GM18861 (cell line): ENCODE measurements around the gene CELF5.
"Not testable (repeated sequence)": the region's sequence is repeated elsewhere in the genome, so short reads cannot be mapped to it uniquely, and the experiment has no call there.

ENCODE experiments used
- ATAC-seq: cut with Tn5 transposase; IDR thresholded peaks from one replicate; pipeline ENCODE4 v1.9.1; 2021; ENCODE audit not compliant: unreplicated experiment

CELF5 gene

DNA sequence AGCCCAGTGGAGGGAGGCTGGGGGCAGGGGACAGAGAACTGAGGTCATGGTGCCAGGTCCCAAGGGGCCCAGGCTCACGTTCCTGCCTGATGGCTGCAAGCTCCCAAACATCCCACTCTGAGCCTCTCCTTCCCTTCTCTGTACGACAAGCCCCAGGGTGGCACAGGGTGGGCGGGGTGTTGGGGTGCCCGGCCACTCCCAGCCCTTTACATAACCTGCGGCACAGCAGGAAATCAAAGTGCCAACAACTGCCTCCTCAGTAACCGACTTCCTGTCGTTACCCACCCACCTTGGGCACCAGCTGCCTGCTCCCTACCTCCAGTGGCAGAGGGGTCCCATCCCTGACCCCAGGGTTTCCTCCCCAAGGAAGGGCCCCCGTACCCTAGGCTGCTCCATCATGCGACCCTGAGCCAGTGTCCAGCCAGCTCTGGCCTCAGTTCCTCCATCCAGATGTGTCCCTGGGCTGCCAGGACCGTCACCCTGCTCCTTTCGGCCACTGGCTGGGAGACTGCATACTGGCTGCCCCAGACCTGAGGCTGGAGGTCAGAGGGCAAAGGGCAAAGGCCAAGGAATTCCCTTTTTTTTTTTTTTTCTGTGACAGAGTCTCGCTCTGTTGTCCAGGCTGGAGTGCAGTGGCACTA lies 114.2 kb downstream of the CELF5 start:
- no peak for ATAC-seq

GRCh38 chr19:3340340-3340739 lies 115.9 kb downstream of the CELF5 start:
- ATAC-seq = no peak

GRCh38 chr19:3342246-3342645 lies 117.8 kb downstream of the CELF5 start:
- no peak for ATAC-seq

GRCh38 chr19:3342962-3343361 lies 118.5 kb downstream of the CELF5 start:
- not testable (repeated sequence) for ATAC-seq

GRCh38 chr19:3343619-3344502 lies 119.4 kb downstream of the CELF5 start:
- ATAC-seq = no peak

- no peak for ATAC-seq
Measured at GRCh38 chr19:3344608-3345598, 120.4 kb downstream of the CELF5 start.

DNA sequence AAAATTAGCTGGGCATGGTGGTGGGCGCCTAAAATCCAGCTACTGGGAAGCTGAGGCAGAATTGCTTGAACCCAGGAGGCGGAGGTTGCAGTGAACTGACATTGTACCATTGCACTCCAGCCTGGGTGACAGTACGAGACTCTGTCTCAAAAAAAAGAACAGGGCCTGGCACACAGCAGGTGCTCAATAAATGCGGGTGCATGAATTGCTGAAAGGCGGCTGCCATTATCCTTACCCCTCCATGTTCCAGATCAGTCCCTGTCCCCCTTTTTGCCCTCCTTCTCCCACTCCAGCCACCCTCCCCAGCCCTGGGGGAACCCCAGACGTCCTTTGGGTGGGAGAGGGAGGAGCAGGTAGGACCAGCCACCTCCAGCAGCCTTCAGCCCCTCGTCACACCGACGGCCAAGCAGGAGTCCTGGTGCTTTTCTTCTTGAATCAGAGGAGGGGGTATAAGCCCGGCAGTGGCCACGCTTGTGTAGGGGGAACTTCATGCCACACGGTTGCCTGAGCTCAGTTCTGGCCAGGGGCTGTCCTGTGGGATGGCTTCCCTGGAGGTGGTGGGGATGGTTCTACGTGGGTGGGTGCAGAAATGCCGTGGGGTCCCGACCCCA lies 121.5 kb downstream of the CELF5 start:
- ATAC-seq = no peak
